K562 (cell line): ENCODE measurements around the gene FUNDC2. TPM values are rescaled to one million over a fixed set of nuclear protein-coding genes. Genes with fewer than 3 reads are reported as not detected.

ENCODE experiments used
- ATAC-seq: fragments of 200-7000 bp; cut with Tn5 transposase; 3 replicates; pipeline ENCODE4 v1.9.1; 2020; ENCODE audit warnings: moderate library complexity
- BruUV-seq: library from RNA; stranded (reverse); fragments of 400-500 nt; replicated peaks from 2 replicates; lab custom pipeline; 2021; lab: Mats Ljungman, UMichigan
- CTCF ChIA-PET: fragments of 300-600 bp; formaldehyde crosslinking; extraction: SDS; loops from one replicate; lab custom pipeline; 2021; ENCODE audit warnings: low intra/inter-chr PET ratio; lab: Yijun Ruan, JAX
- POLR2A ChIA-PET: fragments of 300-600, 350-650 bp; sonication (Branson Sonifier 250); formaldehyde crosslinking; extraction: SDS; loops from one replicate; lab custom pipeline; 2021; ENCODE audit warnings: antibody characterized with exemption, inconsistent platforms; lab: Yijun Ruan, JAX
- DNase-seq, 4 experiments: peaks; one replicate each; pipeline versions ENCODE4 v3.0.0 to v3.0.0-alpha.2; 2011 to 2018; ENCODE audit warnings: low spot score in 3 of 4, mixed read lengths in 3 of 4; ENCODE audit errors: extremely low read depth in 1 of 4
- FAIRE-seq: peaks from 2 replicates; lab custom pipeline; 2011; peaks lifted over from hg19 to GRCh38; lab: Jason Lieb, UNC
- H2AFZ ChIP-seq: 2 replicates; pipeline ENCODE4 v1.6.0; 2011; ENCODE audit warnings: low read depth, low read length, control low read depth, inconsistent platforms
- H3K27ac ChIP-seq: fragments of 200-600 bp; 3 replicates; pipeline ENCODE4 v1.8.0; 2011; ENCODE audit warnings: low read depth, mild to moderate bottlenecking, control low read depth, inconsistent platforms, low read length, moderate library complexity, mixed read lengths; ENCODE audit errors: extremely low read depth
- H3K27me3 ChIP-seq, 2 experiments: fragments of 300-600 bp in 1 of 2; 2 replicates in 1 of 2; 3 replicates in 1 of 2; pipeline versions ENCODE4 v1.6.0 to v1.8.0; 2011; ENCODE audit warnings: inconsistent platforms in 2 of 2, low read length in 2 of 2, mild to moderate bottlenecking in 1 of 2, mixed read lengths in 1 of 2, moderate library complexity in 1 of 2; ENCODE audit not compliant: control insufficient read depth in 2 of 2, insufficient read depth in 2 of 2
- H3K36me3 ChIP-seq: fragments of 300-600 bp; 3 replicates; pipeline ENCODE4 v1.8.0; 2011; ENCODE audit warnings: mild to moderate bottlenecking, low read length, inconsistent platforms; ENCODE audit not compliant: control insufficient read depth, insufficient read depth
- H3K4me1 ChIP-seq, 2 experiments: fragments of 200-600 bp in 1 of 2; replicated peaks in 1 of 2; 2 replicates in 1 of 2; 3 replicates in 1 of 2; pipeline versions ENCODE4 v1.5.1 to v1.8.0; 2011; ENCODE audit warnings: inconsistent platforms in 2 of 2, low read length in 2 of 2, mild to moderate bottlenecking in 1 of 2, mixed read lengths in 1 of 2, moderate library complexity in 1 of 2; ENCODE audit not compliant: control insufficient read depth in 2 of 2, insufficient read depth in 2 of 2
- H3K4me2 ChIP-seq: 2 replicates; pipeline ENCODE4 v1.6.1; 2011; ENCODE audit warnings: low read length, control low read depth, inconsistent platforms, mixed read lengths; ENCODE audit not compliant: insufficient read depth
- H3K4me3 ChIP-seq: fragments of 200-600 bp; sonication (generic), shearing (Covaris generic); 2 replicates; pipeline ENCODE4 v1.5.1; 2016; ENCODE audit warnings: control low read depth, inconsistent platforms
- H3K79me2 ChIP-seq: fragments of 200-600 bp; 3 replicates; pipeline ENCODE4 v1.8.0; 2011; ENCODE audit warnings: low read length, inconsistent platforms; ENCODE audit not compliant: control insufficient read depth, insufficient read depth
- H3K9ac ChIP-seq, 2 experiments: 2 replicates each; pipeline versions ENCODE4 v1.6.0 to v1.6.1; 2011; ENCODE audit warnings: low read depth in 2 of 2, low read length in 2 of 2, control low read depth in 1 of 2, inconsistent platforms in 1 of 2, mild to moderate bottlenecking in 1 of 2, mixed read lengths in 1 of 2; ENCODE audit not compliant: insufficient read depth in 1 of 2
- H3K9me1 ChIP-seq: one replicate; pipeline ENCODE4 v1.6.0; 2011; ENCODE audit warnings: inconsistent platforms, mild to moderate bottlenecking, low read length, moderate library complexity; ENCODE audit not compliant: control insufficient read depth, insufficient read depth
- H3K9me3 ChIP-seq: replicated peaks from 2 replicates; pipeline ENCODE4 v1.5.1; 2011; ENCODE audit warnings: low read depth, low read length, inconsistent platforms; ENCODE audit not compliant: control insufficient read depth, insufficient read depth
- H4K20me1 ChIP-seq: replicated peaks from 2 replicates; pipeline ENCODE4 v1.6.1; 2011; ENCODE audit warnings: low read length, inconsistent platforms, mixed read lengths; ENCODE audit not compliant: control insufficient read depth, insufficient read depth
- ARID1B ChIP-seq: fragments of 450-650 bp; IDR thresholded peaks from 2 replicates; pipeline ENCODE4 v1.6.1; 2016; ENCODE audit warnings: antibody characterized with exemption, mild to moderate bottlenecking, inconsistent platforms
- CBFA2T3 ChIP-seq: fragments of 450-650 bp; IDR thresholded peaks from 2 replicates; pipeline ENCODE4 v1.6.1; 2017
- MEIS2 ChIP-seq: fragments of 450-650 bp; IDR thresholded peaks from 2 replicates; pipeline ENCODE4 v1.6.1; 2014; ENCODE audit warnings: mild to moderate bottlenecking; ENCODE audit not compliant: partially characterized antibody
- RCOR1 ChIP-seq, 2 experiments: IDR thresholded peaks; 2 replicates each; pipeline ENCODE4 v1.6.1; 2012; ENCODE audit warnings: low read depth in 2 of 2, low read length in 2 of 2, borderline replicate concordance in 1 of 2, improper control_type of control experiment in 1 of 2
- TCF3 ChIP-seq: sonication (generic); formaldehyde crosslinking; IDR thresholded peaks from 2 replicates; pipeline ENCODE4 v1.4.0; 2020; ENCODE audit warnings: mild to moderate bottlenecking, missing genetic modification reagents
- YBX1 ChIP-seq: fragments of 450-650 bp; IDR thresholded peaks from 2 replicates; pipeline ENCODE4 v1.7.1; 2016; ENCODE audit warnings: mild to moderate bottlenecking
- WGBS: fragments of 100-300 bp; shearing (Covaris generic); methylation state at CpG from one replicate; pipeline ENCODE4 v1.1.6; 2016; ENCODE audit warnings: low coverage, mixed read lengths; ENCODE audit not compliant: insufficient coverage; ENCODE audit errors: missing lambda C conversion rate; 5-methylcytosine and 5-hydroxymethylcytosine counted together
- in situ Hi-C: fragments of 300-500 bp; cut with MboI; formaldehyde crosslinking; loops from 4 replicates; pipeline ENCODE4 v1.15.0; 2018; ENCODE audit warnings: inconsistent platforms, mixed read lengths
- intact Hi-C: fragments of 100-400 bp; cut with micrococcal nuclease; formaldehyde crosslinking; loops from 2 replicates; pipeline ENCODE4 v1.14.2; 2022
- polyA plus RNA-seq, 8 experiments: library from polyadenylated mRNA; depleted of rRNA in 4 of 8; stranded (reverse) in 5 of 8; unstranded in 3 of 8; fragments of >200 nt; fragmentation: Nextera tagmentation in 2 of 8; fragmentation: Illumina TruSeq in 1 of 8; extraction: Ambion mirVana in 2 of 8; extraction: Trizol in 1 of 8; gene quantifications; 2 replicates each; pipeline versions ENCODE4 v1.2.1 to v1.2.3, GENCODE V29; 2011 to 2014; ENCODE audit warnings: inconsistent platforms in 1 of 8, missing spikeins in 1 of 8
- total RNA-seq, 7 experiments: library from RNA; depleted of rRNA in 6 of 7; stranded (reverse); fragments of >200 nt in 6 of 7; fragmentation: Illumina TruSeq in 2 of 7; extraction: Trizol in 2 of 7; gene quantifications; 2 replicates each; pipeline versions ENCODE4 v1.2.1 to v1.2.3, GENCODE V29; 2011 to 2021; ENCODE audit warnings: low replicate concordance in 1 of 7
- TF ChIP-seq, protein P1 (sequence below): fragments of 450-650 bp; formaldehyde crosslinking; IDR thresholded peaks from 2 replicates; pipeline ENCODE4 v1.4.0; 2020; ENCODE audit warnings: mild to moderate bottlenecking, moderate library complexity

The FUNDC2 gene
- total and polyA plus RNA-seq, 9 of the 15 experiments (the other 6 are each of a cell fraction or from before 2014, with no cell fraction given), result 50.6 to 235 (median 123) TPM

DNA sequence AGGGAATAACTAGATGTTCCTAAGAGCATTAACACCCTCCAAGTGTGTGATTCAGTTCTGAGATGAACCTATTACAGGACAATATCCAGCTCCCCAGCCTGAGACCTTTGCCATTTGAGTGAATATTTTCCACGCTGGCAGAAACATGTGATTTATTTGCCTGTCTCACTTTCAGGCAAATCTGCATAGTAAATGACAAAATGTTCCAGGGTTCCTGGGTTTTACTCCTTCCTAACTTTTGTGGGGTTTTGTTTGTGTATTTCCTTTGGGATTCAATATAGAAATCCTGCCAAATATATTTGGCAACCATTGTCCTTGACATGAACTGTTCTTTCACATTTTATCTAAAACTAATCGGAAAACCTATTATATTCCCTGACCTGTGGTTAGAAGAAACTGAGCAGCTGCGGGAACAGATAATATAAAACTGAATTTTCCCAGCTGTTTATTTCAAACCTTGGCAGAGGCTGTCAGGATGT lies 16.6 kb upstream of the FUNDC2 start:
- Histone ChIP-seq H3K9me3 (0 out of 2 replicates have a peak, but pooled peaks cover 2% of the 10 kb centered on the region), H4K20me1 (no peaks in the 10 kb centered on the region), H3K4me2 (0 out of 2 replicates have a peak overlapping the region, but pooled peaks have one; percentile 11), H3K27ac (0 out of 3 replicates have a peak overlapping the region, but pooled peaks have one; percentile 25), H2AFZ (peak overlapping the region; percentile 70), H3K36me3 (no peaks in the 10 kb centered on the region), H3K27me3 (no peaks in the 10 kb centered on the region), H3K4me3 (no peak overlapping the region), H3K9me1 (no peaks in the 10 kb centered on the region), H3K79me2 (no peaks in the 10 kb centered on the region), H3K4me1 (peaks cover 21 to 24% of the 10 kb centered on the region in 2 experiments; a peak in 4 of 5 replicates), H3K9ac (no peak overlapping the region)
- intact Hi-C loops, result no loop called here
- no peak for ATAC-seq
- DNase-seq, result no peak
- no peak for FAIRE-seq
- WGBS, result 4% methylated on average over 3 of the region's 3 CpGs
- TF ChIP-seq CBFA2T3 (peak; percentile 23; the same call in 1 of the 2 replicates), ARID1B (0 out of 2 replicates have a peak, but pooled peaks have one; percentile 15), TCF3 (peak; percentile 30), YBX1 (no peak), RCOR1 (IDR thresholded peaks at IDR 0.05; ENCODE audit: borderline replicate concordance in 1 of 2, low read depth in 2 of 2, low read length in 2 of 2) (no peak), MEIS2 (peak; percentile 31)
- TF ChIP-seq, protein P1, sequence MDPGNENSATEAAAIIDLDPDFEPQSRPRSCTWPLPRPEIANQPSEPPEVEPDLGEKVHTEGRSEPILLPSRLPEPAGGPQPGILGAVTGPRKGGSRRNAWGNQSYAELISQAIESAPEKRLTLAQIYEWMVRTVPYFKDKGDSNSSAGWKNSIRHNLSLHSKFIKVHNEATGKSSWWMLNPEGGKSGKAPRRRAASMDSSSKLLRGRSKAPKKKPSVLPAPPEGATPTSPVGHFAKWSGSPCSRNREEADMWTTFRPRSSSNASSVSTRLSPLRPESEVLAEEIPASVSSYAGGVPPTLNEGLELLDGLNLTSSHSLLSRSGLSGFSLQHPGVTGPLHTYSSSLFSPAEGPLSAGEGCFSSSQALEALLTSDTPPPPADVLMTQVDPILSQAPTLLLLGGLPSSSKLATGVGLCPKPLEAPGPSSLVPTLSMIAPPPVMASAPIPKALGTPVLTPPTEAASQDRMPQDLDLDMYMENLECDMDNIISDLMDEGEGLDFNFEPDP (CRISPR knock-in tag), result no peak
- in situ Hi-C loops, result loop anchor here (5.0 kb wide), 1 partner anchor 137 kb away; no protein-coding TSS in a partner anchor
- POLR2A ChIA-PET, result interaction anchor here (1.6 kb wide), 1 partner anchor 10 kb away, joined by 7 read pairs; no protein-coding TSS in a partner anchor
- CTCF ChIA-PET, result no interaction called here
- BruUV-seq, result no TSS peak
